NCI-H2227 treated with DMSO at 0.1 percent for 48 hours (cell line): ENCODE data around the gene CARS1.

Experiments
- DNase-seq: peaks from one replicate; lab custom pipeline; 2025; lab: John Stamatoyannopoulos, UW

Gene CARS1

GRCh38 chr11:2955906-2956476 is 101.2 kb downstream of the CARS1 start:
- no peak for DNase-seq

GRCh38 chr11:2954263-2954662 is 103.0 kb downstream of the CARS1 start:
- DNase-seq: no peak

- no peak for DNase-seq
These were observed 104.9 kb downstream of the CARS1 start for GRCh38 chr11:2952290-2952689.

DNA sequence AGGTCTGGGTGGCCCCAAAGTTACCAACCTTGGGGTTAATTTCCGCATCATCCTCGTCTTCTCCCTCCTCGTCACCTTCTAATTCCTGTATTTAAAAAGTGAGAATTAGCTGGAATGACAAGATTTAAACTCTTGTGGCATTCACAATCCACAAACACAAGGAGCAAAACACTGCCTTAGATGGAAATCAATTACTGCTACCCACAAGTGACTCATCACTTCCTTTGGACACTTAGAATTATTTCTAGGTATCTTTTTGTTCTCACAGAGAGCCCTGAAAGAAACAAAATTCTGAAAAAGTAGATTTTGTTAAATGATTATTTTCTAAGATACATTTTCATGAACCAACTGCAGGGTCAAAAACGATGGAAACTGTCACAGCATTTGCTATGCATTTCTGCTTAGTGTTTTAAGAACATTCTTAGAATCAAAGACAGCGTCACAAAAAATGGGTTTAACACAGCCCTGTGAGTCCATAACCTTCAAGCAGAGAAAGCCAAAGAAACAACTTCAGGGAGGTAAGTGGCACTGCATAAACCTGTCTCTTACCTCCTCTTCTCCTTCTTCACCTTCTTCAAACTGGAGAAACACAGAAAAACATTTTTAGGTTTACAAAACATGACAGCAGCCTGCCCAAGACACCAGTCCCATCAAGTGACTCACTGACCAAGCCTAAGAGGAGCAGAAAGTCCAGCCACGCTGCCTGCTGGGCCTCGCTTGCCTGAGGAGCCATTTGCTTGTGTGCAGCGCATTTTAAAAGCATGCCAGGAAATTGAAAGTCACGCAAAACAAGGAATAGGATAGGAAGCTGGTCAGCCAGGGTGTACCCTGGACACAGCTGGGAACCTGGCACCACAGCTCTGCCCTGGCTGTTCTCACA is 105.8 kb downstream of the CARS1 start:
- DNase-seq: no peak
